Gastrocnemius medialis (tissue), 4 donors: Measurements from ENCODE around the gene NOL4L. TPM values are rescaled to one million over a fixed set of nuclear protein-coding genes. Genes with fewer than 3 reads are reported as not detected.

Experiments used
- ATAC-seq, 2 donors: fragments of 150-250 bp; one replicate each; pipeline ENCODE4 v1.9.1; 2016
- DNase-seq, 2 donors: peaks; one replicate each; pipeline ENCODE4 v3.0.0-alpha.2; 2019
- H3K27ac ChIP-seq, 4 donors: fragments of 200-600 bp; sonication (generic); 1 replicate in 1 of 4; 2 replicates in 3 of 4; pipeline ENCODE4 v1.5.1; 2016 to 2018; ENCODE audit warnings: mild to moderate bottlenecking in 2 of 4, moderate library complexity in 1 of 4
- H3K27me3 ChIP-seq, 3 donors: fragments of 200-600 bp; sonication (generic) in 2 of 3; 1 replicate in 1 of 3; 2 replicates in 2 of 3; pipeline versions ENCODE4 v1.5.1 to v1.6.0; 2016 to 2019; ENCODE audit warnings: mild to moderate bottlenecking in 1 of 3, moderate library complexity in 1 of 3
- H3K36me3 ChIP-seq, 2 donors: fragments of 200-600 bp; sonication (generic) in 1 of 2; one replicate each; pipeline ENCODE4 v1.5.1; 2017 to 2018
- H3K4me1 ChIP-seq, 2 donors: fragments of 200-600 bp; sonication (generic) in 1 of 2; one replicate each; pipeline ENCODE4 v1.5.1; 2016 to 2017; ENCODE audit warnings: mild to moderate bottlenecking in 2 of 2
- H3K4me3 ChIP-seq, 4 donors: fragments of 200-600 bp; sonication (generic) in 3 of 4; 1 replicate in 1 of 4; 2 replicates in 3 of 4; pipeline ENCODE4 v1.5.1; 2016 to 2019; ENCODE audit warnings: mild to moderate bottlenecking in 2 of 4
- H3K9me3 ChIP-seq, 3 donors: fragments of 200-600 bp; sonication (generic) in 2 of 3; 1 replicate in 1 of 3; 2 replicates in 2 of 3; pipeline ENCODE4 v1.5.1; 2016 to 2019
- POLR2A ChIP-seq, 2 donors: fragments of 450-650 bp; IDR thresholded peaks; one replicate each; pipeline ENCODE4 v1.6.1; 2017; ENCODE audit warnings: antibody characterized with exemption in 2 of 2, mild to moderate bottlenecking in 2 of 2, moderate library complexity in 2 of 2
- in situ Hi-C, 4 donors: fragments of 200-750 bp; cut with MboI; loops; one replicate each; pipeline versions ENCODE4 v1.15.0 to v1.8.0; 2017; ENCODE audit warnings: low sequenced_read_pairs in 4 of 4
- intact Hi-C: fragments of 100-400 bp; cut with DNase I; formaldehyde crosslinking; loops from one replicate; pipeline ENCODE4 v1.15.1; 2023; ENCODE audit warnings: low total_unique reads
- total RNA-seq, 4 donors: library from RNA; depleted of rRNA; stranded (reverse); fragments of >200 nt; gene quantifications; one replicate each; pipeline versions ENCODE4 v1.1.0 to v1.2.3, GENCODE V29; 2016
- TF ChIP-seq, protein P1 (sequence below), 5 experiments: fragments of 450-650 bp in 3 of 5; fragments of 200-600 bp in 2 of 5; sonication (generic) in 2 of 5; IDR thresholded peaks in 4 of 5; conservative IDR thresholded peaks in 1 of 5; 1 replicate in 4 of 5; 2 replicates in 1 of 5; pipeline ENCODE4 v1.5.1; 2016 to 2019; ENCODE audit warnings: antibody characterized with exemption in 5 of 5, mild to moderate bottlenecking in 3 of 5, moderate library complexity in 3 of 5

The NOL4L gene
- total RNA-seq, 4 donors from 2014 or later = 1.4 to 1.9 (median 1.7) TPM

DNA sequence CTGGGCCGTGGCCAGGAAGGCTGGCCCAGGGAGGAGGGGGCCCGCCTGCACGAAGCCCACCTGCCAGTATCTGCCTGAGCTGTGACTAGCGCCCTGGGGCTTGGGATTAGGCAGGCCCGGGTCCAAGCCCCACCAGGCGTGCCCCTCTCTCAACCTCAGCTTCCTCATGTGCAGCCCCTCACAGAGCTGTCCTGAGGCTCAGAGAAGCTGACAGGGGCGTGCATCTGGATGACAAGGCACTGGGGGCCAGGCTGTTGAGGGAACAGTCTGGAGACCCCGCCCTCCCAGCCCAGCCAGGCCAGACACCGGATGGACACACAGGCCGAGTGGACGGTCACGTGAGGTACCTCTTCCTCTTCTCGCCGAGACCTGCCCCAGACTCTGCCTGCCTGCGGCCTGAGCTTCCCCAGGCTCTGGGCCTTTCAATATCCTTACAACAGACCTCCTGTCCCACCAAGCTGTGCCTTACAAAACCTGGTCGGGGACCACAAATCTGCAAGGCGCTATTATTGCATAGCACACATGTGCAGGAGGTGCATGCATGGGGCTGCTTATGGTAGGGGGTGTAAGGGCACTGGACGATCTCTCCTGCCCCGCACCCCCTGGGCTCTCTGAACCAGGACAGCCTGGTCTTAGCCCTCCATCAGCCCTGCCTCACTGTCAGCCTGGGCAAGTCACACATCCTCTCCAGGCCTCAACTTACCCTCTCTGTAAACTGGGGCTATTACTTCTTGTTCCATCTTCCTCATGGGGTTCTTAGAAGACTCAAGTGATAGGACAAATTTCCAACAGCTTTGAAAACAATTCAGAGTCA is 20.0 kb downstream of the NOL4L start:
- no peak for ATAC-seq
- TF ChIP-seq, protein P1, sequence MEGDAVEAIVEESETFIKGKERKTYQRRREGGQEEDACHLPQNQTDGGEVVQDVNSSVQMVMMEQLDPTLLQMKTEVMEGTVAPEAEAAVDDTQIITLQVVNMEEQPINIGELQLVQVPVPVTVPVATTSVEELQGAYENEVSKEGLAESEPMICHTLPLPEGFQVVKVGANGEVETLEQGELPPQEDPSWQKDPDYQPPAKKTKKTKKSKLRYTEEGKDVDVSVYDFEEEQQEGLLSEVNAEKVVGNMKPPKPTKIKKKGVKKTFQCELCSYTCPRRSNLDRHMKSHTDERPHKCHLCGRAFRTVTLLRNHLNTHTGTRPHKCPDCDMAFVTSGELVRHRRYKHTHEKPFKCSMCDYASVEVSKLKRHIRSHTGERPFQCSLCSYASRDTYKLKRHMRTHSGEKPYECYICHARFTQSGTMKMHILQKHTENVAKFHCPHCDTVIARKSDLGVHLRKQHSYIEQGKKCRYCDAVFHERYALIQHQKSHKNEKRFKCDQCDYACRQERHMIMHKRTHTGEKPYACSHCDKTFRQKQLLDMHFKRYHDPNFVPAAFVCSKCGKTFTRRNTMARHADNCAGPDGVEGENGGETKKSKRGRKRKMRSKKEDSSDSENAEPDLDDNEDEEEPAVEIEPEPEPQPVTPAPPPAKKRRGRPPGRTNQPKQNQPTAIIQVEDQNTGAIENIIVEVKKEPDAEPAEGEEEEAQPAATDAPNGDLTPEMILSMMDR (IDR thresholded peaks at IDR 0.05 in 4 of 5, conservative IDR thresholded peaks at IDR 0.05 in 1 of 5) = no peak
- TF ChIP-seq POLR2A (IDR thresholded peaks at IDR 0.05) = no peak
- no peak overlapping the region for H3K4me3 ChIP-seq
- H3K36me3 ChIP-seq = no peaks in the 10 kb centered on the region
- H3K9me3 ChIP-seq = no peaks in the 10 kb centered on the region
- H3K4me1 ChIP-seq = no peaks in the 10 kb centered on the region
- H3K27ac ChIP-seq = no peak overlapping the region
- no peaks in the 10 kb centered on the region for H3K27me3 ChIP-seq
- in situ Hi-C loops = no loop called here
- DNase-seq = peak; percentile 18 to 40
- intact Hi-C loops = no loop called here

DNA sequence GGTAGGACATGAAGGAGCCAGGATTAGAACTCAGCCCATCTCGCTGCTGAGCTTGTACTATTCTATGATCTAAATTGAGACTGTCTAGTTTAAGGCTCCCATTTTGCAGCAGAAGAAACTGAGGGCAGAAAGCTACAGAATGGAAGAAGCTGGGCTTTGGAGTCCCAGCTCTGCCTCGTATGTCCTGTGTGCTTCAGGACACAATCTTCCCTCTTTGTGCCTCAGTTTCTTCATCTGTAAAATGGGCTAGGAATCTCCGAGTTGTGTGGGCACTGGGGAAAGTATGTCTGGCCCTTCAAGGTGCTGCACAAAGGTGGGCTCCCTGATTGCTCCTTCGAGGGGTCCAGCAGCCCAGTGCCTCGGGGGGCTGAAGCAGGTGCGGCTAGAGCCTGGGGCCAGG is 20.7 kb downstream of the NOL4L start:
- Histone ChIP-seq H3K9me3 (no peaks in the 10 kb centered on the region), H3K4me1 (no peaks in the 10 kb centered on the region), H3K27me3 (no peaks in the 10 kb centered on the region), H3K36me3 (no peaks in the 10 kb centered on the region), H3K27ac (no peak overlapping the region), H3K4me3 (no peak overlapping the region)
- ATAC-seq (no peak), DNase-seq (no peak)
- TF ChIP-seq, protein P1 (IDR thresholded peaks at IDR 0.05 in 4 of 5, conservative IDR thresholded peaks at IDR 0.05 in 1 of 5) = no peak
- TF ChIP-seq POLR2A (IDR thresholded peaks at IDR 0.05) = no peak
- in situ Hi-C loops = no loop called here
- intact Hi-C loops = no loop called here

DNA sequence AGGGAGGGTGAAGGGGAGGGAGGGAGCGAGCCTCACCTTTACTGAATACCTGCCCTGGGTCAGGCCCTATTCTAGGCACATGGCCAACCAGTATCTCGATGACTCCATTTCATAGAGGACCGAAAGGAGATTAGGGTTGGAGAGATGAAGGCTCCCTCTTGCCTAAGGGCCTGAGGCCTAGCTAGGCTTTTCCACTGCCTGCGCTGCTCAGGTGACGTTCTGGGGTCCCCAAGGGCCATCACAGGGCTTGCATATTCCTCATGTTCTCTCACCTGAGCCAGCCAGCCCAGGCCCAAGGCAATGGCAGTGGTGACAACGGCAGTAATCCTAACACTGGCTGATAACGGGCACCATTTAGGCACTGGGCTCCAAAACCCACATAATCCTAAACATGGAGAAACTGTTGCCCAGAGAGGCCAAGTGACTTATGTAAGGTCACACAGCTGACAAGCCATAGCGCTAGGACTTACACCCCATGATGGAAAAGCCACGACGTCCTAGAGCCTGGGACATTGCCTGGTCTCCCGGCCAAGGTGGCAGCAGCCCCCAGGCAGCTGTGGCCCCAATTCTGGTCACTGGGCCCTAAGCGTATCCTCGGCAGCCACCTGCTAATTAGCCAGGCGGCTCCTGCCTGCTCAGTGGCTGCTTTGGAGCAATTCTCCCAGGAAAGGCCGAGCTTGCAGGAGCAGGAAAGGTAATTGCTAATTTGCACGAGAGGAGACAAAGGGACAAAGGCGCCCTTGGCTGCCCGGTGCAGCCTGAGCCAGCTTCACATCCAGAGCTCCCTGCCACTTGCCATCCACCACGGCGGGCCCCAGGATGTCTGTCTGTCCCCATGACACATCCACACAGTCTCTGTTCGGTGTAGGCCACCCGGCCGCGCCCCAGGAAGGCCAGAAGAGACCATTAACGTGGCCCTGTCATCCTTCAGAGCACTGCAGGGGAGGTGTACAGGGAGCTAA is 21.5 kb downstream of the NOL4L start:
- ATAC-seq = no peak
- no peak for DNase-seq
- Histone ChIP-seq H3K27ac (no peak overlapping the region), H3K27me3 (no peaks in the 10 kb centered on the region), H3K4me1 (no peaks in the 10 kb centered on the region), H3K36me3 (no peaks in the 10 kb centered on the region), H3K9me3 (no peaks in the 10 kb centered on the region), H3K4me3 (no peak overlapping the region)
- in situ Hi-C loops = no loop called here
- TF ChIP-seq, protein P1 (IDR thresholded peaks at IDR 0.05 in 4 of 5, conservative IDR thresholded peaks at IDR 0.05 in 1 of 5) = no peak
- no peak for TF ChIP-seq POLR2A (IDR thresholded peaks at IDR 0.05)
- intact Hi-C loops = no loop called here

DNA sequence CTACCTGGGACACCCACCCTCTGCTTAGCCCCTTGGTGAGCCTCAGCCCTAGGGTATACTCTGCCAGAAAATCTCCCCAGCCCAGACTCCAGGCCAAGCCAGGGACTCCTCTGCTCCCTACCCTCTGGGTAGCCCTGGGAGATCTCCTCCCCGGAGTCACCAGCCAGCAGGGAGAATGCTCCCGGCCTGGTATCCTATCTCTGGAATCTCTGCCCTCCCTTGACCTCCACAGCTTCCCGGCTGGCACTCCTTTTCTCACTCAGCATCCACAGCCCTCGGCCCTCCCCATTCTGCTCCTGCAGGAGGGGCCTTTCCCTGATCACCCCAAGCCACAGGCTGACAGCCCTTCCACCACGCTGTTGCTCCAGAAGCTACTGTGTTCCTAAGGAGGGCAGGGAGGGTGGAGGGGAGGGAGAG is 22.6 kb downstream of the NOL4L start:
- intact Hi-C loops = no loop called here
- ATAC-seq = no peak
- TF ChIP-seq POLR2A (IDR thresholded peaks at IDR 0.05) = no peak
- TF ChIP-seq, protein P1 (IDR thresholded peaks at IDR 0.05 in 4 of 5, conservative IDR thresholded peaks at IDR 0.05 in 1 of 5) = no peak
- no peaks in the 10 kb centered on the region for H3K36me3 ChIP-seq
- in situ Hi-C loops = no loop called here
- H3K27me3 ChIP-seq = no peaks in the 10 kb centered on the region
- no peak for DNase-seq
- H3K4me3 ChIP-seq = no peak overlapping the region
- H3K9me3 ChIP-seq = no peaks in the 10 kb centered on the region
- no peak overlapping the region for H3K27ac ChIP-seq
- H3K4me1 ChIP-seq = no peaks in the 10 kb centered on the region
